HUES48 (cell line): Measurements from ENCODE around the gene RALGDS.

Experiments
- H3K27ac ChIP-seq: one replicate; pipeline ENCODE4 v1.7.0; 2013; ENCODE audit warnings: low read depth, low read length, inconsistent platforms
- H3K27me3 ChIP-seq: 2 replicates; pipeline ENCODE4 v1.6.1; 2013; ENCODE audit warnings: mild to moderate bottlenecking, low read length; ENCODE audit not compliant: control insufficient read depth, insufficient read depth
- H3K36me3 ChIP-seq: 2 replicates; pipeline ENCODE4 v1.6.1; 2013; ENCODE audit warnings: low read length; ENCODE audit not compliant: control insufficient read depth, insufficient read depth
- H3K4me1 ChIP-seq: 2 replicates; pipeline ENCODE4 v1.6.1; 2013; ENCODE audit warnings: mild to moderate bottlenecking, low read length; ENCODE audit not compliant: control insufficient read depth, insufficient read depth
- H3K4me3 ChIP-seq: 2 replicates; pipeline ENCODE4 v1.5.1; 2013; ENCODE audit warnings: mild to moderate bottlenecking, low read depth, low read length
- H3K9ac ChIP-seq: 2 replicates; pipeline ENCODE4 v1.6.1; 2013; ENCODE audit warnings: mild to moderate bottlenecking, low read depth, low read length, moderate library complexity
- H3K9me3 ChIP-seq: 2 replicates; pipeline ENCODE4 v1.6.1; 2013; ENCODE audit warnings: low read length; ENCODE audit not compliant: control insufficient read depth, insufficient read depth

Gene RALGDS

DNA sequence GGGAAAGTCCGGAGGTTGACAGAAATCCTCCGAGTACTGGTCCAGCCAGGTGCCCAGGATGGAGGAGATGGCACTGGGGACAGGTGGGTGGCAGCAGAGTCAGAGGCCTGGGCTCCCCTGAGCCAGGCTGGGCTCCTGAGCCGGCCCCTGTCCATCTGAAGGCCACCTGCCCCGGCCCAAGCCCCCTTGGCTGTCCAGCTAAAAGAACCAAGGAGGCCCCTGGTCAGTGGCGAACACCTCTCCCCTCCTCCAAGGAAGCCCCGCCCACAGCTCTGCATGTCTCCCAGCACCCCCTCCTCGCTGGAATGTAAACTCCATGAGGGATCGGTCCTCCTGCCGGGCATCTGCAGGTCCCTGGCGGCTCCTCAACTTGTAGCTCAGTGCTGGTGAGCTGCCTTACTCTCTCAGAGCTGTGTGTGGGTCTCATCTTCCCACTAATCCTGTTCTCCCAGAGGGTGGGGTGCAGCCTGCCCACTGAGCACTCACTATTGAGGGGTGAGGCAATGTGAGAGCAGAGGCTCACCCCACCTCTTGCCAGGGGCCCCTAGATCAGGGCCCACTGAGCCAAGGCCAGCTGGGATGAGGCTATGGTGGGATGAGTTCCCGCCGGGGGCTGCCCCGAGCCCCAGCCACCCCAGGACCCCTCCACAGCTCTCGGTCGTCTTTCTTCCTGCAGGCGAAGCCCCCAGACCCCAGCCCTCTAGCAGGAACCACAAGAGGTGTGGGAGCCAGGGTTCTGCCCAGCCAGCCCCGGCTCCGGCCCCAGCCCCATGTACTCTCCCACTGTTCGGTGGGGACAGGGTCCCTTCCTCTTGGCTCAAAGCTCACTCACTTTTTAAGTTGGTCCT is 12.0 kb downstream of the RALGDS start:
- Histone ChIP-seq H3K4me3 (no peak overlapping the region), H3K9me3 (no peaks in the 10 kb centered on the region), H3K27ac (no peak overlapping the region), H3K27me3 (no peaks in the 10 kb centered on the region), H3K9ac (no peak overlapping the region), H3K4me1 (peaks cover 4% of the 10 kb centered on the region; the same call in 1 of the 2 replicates), H3K36me3 (peaks cover 28% of the 10 kb centered on the region)

DNA sequence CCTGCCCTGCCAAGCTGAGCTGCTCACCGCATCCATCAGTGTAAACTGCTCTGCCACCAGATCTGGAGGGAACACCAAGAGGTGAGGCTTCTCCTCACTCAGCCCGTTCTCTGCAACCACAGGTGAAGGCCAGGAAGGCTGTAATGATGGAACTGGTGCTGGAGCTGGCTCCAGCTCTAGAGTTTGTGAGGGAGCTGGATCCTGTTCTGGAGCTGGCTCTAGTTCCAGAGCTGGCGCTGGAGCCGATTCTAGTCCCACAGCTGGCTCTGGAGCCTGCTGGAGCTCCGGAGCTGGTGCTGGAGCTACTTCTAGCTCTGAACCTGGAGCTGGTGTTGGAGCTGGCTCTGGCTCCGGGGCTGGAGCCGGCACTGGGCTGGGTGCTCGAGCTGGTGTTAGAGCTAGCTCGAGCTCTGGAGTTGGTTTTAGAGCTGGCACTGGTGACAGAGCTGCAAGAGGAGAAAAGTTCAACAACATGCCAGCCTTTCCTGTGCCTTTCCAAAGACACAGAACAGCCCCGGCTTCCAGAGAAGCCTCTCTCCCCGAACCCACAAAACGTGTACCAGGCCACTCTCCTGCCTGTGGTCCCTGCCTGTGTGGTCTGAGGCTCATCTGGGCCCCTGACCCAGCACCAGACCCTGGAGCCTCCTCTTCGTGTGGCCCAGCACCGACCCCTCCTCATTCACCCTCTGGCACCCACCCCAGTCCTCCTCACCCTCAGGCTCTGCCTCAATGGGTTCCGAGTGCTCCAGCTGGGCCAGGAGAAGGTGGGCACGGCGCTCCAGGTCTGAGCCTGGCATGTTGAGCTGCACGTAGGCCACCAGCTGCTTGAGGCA is 12.9 kb downstream of the RALGDS start:
- Histone ChIP-seq H3K4me3 (no peak overlapping the region), H3K9me3 (no peaks in the 10 kb centered on the region), H3K27me3 (no peaks in the 10 kb centered on the region), H3K4me1 (peaks cover 4% of the 10 kb centered on the region; the same call in 1 of the 2 replicates), H3K9ac (no peak overlapping the region), H3K36me3 (peaks cover 28% of the 10 kb centered on the region), H3K27ac (no peak overlapping the region)

DNA sequence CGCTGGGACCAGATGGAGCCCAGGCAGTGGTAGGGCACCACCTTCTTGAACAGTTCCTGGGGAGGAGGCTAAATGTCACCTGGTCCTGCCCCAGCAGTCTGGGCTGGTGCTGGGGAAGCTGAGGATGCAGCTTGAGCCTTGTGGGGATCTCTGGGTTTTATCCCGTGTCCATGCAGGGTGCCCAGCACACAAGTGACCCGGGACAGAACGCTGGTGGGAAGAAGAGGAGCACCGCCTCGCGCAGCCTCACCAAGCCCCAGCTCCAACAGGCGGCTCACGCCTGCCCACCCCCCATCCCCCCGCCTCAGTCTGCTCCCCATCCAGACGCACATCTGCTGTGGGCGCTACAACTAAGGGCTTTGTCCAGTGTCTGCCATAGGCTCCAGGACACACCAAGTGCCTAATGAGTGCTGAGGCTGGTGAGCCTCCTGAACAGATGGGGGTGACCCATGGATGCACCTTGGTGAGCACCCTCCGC is 13.8 kb downstream of the RALGDS start:
- no peak overlapping the region for H3K4me3 ChIP-seq
- no peaks in the 10 kb centered on the region for H3K9me3 ChIP-seq
- H3K27ac ChIP-seq = no peak overlapping the region
- no peaks in the 10 kb centered on the region for H3K27me3 ChIP-seq
- H3K36me3 ChIP-seq = peaks cover 35% of the 10 kb centered on the region
- peaks cover 4% of the 10 kb centered on the region; the same call in 1 of the 2 replicates for H3K4me1 ChIP-seq
- no peak overlapping the region for H3K9ac ChIP-seq

DNA sequence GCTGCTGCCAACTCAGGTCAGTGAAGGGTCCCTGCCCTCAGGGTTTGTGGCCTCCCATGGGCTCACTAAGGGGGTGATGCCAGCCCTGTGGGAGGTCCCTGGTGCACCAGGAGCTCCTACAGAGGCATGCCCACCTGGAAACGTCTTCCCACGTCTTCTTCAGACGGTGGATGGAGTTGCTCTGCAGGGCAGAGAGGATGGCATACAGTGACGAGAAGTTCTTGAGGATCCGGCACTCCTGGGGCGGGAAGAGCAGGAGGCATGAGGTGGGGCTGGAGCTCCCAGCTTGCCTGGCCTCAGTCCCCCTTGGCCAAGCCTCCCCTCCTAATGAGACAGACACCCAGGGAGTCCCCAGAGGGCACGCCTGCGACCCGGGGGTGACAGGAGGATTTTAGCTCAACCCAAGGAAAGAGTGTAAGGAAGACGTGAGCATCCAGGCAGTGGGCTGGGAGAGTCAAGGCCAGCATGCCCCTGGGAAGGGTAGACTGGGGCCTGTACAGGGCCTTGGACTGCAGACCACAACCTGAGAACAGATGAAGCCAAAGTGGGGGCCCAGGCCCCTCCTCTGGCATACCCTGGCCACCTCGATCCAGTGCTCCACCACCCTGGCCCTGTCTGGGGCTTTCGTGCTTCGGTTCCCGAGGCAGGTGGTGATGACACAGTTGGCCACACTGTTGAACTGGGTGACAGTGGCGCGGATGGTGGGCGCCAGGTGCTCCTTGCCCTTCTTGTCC is 14.4 kb downstream of the RALGDS start:
- Histone ChIP-seq H3K4me1 (peaks cover 4% of the 10 kb centered on the region; the same call in 1 of the 2 replicates), H3K9ac (no peak overlapping the region), H3K4me3 (no peak overlapping the region), H3K27ac (no peak overlapping the region), H3K9me3 (no peaks in the 10 kb centered on the region), H3K27me3 (no peaks in the 10 kb centered on the region), H3K36me3 (peaks cover 42% of the 10 kb centered on the region)

DNA sequence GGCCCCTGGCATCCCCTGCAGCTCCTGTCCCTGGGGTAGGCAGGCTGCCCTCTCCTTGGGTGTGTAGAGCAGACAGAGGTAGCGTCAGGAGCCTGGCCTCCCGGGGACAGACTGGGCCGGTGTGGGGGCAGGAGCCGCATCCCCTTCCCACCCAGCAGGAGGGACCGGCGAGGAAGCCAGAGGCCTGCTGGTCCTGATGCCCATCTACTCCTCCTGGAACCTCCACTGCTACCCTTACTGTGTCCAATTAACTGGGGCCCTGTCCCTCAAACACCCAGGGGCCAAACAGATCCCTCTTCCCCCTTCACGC is 15.6 kb downstream of the RALGDS start:
- no peaks in the 10 kb centered on the region for H3K9me3 ChIP-seq
- no peak overlapping the region for H3K27ac ChIP-seq
- no peak overlapping the region for H3K9ac ChIP-seq
- H3K36me3 ChIP-seq = peaks cover 54% of the 10 kb centered on the region
- H3K4me3 ChIP-seq = no peak overlapping the region
- H3K4me1 ChIP-seq = peaks cover 4% of the 10 kb centered on the region; the same call in 1 of the 2 replicates
- no peaks in the 10 kb centered on the region for H3K27me3 ChIP-seq

DNA sequence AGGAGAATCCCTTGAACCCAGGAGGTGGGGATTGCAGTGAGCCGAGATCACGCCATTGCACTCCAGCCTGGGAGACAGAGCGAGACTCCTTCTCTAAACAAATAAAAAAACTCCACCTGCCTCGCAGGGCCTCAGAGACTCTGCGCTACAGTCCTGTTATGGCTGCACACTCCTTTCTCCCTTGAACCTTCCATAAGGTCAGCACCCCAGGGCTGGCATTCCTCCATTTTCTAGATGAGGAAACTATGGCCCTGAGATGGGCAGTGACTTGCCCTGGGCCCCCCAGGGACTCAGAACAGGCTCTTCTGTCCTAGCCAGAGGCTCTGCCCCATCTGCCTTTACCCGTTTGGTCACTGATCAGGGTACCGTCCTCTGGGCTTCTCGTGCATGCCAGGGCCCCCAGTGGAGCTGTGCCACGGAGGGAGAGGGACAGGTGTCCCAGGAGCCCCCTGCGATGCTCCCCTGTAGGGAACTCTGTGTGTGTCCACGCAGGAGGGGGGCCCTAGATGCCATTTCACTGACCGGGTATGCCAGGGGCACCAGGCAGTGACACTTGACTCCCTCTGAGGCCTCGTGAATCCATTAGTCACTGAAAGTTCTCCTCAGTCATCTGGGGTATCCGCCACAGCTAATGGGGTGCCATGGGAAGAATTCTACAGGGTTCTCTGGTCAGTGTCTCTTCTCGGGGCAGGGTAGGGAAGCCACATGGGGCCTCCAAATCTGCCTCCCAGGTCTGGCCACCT is 16.2 kb downstream of the RALGDS start:
- Histone ChIP-seq H3K9me3 (no peaks in the 10 kb centered on the region), H3K27me3 (no peaks in the 10 kb centered on the region), H3K9ac (no peak overlapping the region), H3K27ac (no peak overlapping the region), H3K4me1 (peaks cover 4% of the 10 kb centered on the region; the same call in 1 of the 2 replicates), H3K4me3 (no peak overlapping the region), H3K36me3 (peaks cover 54% of the 10 kb centered on the region)

DNA sequence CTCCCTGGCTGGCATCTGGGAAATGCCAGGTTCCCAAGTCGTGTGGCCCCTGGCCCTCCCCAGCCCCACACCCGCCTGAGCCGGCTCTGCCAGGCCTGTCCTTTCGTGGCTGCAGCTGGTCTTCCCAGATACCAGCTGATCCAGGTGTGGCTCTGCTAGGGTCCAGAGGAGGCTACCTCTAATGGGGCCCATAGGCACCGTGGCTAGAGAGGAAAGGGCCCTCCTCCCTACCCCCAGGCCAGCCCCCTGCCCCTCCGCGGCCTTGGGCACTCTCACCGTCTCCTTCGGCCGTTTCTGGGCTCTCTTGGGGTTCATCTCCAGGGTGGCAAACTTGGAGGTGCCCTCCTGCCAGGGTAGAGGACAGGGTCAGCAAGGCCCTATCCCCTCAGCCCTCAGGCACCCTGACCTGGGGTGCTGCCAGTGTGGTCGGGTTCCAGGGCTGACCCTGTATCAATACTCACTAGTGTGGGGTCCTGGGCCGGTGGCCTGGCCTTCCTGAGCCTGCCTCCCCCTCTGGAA is 17.0 kb downstream of the RALGDS start:
- Histone ChIP-seq H3K4me1 (peaks cover 4% of the 10 kb centered on the region; the same call in 1 of the 2 replicates), H3K9ac (no peak overlapping the region), H3K27me3 (no peaks in the 10 kb centered on the region), H3K9me3 (no peaks in the 10 kb centered on the region), H3K27ac (no peak overlapping the region), H3K36me3 (peaks cover 55% of the 10 kb centered on the region), H3K4me3 (no peak overlapping the region)

DNA sequence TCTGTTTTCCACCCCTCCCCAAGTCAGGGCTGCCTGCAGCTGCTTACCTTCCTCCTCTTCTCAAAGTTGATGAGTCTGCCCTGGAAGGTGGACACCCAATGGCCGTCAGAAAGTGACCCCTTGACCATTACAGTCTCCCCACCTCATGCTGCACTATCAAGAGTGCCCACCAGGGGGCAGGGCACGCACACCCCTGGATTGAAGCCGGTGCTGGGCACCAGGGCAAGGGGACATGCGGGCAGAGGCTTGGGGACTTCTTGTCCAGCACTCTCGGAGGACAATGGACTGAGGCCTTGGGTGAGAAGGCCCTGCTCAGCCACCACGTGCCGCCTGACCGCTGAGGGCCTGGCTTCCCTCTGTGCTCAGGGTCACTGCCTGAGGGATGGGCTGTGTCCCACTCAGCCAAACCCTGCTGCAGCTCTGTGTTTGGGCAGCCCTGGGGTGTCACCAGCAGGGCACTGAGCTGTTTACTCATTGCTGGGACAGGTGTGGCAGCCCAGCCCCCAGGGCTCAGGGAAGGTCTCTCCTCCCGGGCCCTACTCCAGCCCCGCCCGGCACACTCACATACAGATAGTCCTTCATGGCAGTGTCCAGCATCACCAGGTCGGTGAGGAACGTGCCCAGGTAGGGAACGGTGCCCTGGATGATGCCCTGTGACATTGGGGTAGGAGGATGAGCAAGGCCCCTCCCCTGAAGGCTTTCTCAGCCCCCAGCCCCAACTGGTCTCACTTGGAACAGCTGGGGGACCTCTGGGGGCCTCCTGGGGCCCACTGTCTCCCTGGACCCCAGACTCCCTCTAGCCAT is 17.7 kb downstream of the RALGDS start:
- H3K9ac ChIP-seq = no peak overlapping the region
- no peaks in the 10 kb centered on the region for H3K9me3 ChIP-seq
- no peak overlapping the region for H3K27ac ChIP-seq
- H3K27me3 ChIP-seq = no peaks in the 10 kb centered on the region
- no peak overlapping the region for H3K4me3 ChIP-seq
- peaks cover 4% of the 10 kb centered on the region; the same call in 1 of the 2 replicates for H3K4me1 ChIP-seq
- peaks cover 54% of the 10 kb centered on the region for H3K36me3 ChIP-seq

DNA sequence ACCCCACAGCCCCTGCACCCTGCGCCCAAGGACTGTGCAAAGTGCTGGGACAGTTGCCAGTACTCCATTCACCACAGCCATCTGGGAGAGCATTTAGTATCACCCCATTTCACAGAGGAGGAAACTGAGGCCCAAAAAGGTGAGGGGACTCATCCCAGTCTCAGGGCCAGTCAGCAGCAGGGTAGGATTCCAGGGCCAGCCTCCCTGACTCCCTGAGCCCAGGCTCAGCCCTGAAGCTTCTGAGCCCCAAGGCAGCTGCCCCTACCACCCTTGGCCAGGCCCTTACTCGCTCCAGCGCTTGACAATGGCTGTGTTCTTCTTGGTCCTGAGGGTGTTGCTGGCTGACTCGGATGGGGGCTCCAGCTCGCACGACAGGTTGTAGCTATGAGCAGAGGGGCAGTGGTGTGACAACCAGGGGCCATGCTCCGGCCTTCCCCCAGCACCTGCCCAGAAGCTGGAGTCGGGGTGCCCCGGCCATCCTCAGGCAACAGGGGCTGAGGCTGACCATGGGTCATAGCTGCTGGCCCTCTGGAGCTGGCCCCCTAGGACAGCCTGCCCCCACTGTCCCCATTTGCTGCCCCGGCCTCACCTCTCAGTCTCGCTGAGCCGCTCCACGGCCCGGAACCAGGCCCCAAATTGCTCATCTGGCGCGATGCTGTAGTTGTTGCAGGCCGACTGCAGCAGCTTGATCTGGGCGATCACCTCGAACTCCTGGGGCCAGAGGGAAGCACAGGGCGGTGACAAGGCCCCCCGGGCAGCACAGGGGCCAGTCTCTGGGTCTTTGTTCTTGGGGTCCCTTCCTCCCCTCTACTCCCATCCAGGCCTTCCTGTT is 18.6 kb downstream of the RALGDS start:
- no peak overlapping the region for H3K4me3 ChIP-seq
- H3K27me3 ChIP-seq = no peaks in the 10 kb centered on the region
- peaks cover 55% of the 10 kb centered on the region for H3K36me3 ChIP-seq
- H3K4me1 ChIP-seq = peaks cover 4% of the 10 kb centered on the region; the same call in 1 of the 2 replicates
- no peak overlapping the region for H3K9ac ChIP-seq
- H3K9me3 ChIP-seq = no peaks in the 10 kb centered on the region
- no peak overlapping the region for H3K27ac ChIP-seq
